ENCODE data around the gene GLIPR1. TPM values are rescaled to one million over a fixed set of nuclear protein-coding genes. Genes with fewer than 3 reads are reported as not detected.
A peak's percentile ranks its signal among the peaks of the same experiment; 100 is the strongest.

Gene GLIPR1
- total RNA-seq, 4 donors from 2014 or later = 1.8 to 6.7 (median 4.4) TPM

DNA sequence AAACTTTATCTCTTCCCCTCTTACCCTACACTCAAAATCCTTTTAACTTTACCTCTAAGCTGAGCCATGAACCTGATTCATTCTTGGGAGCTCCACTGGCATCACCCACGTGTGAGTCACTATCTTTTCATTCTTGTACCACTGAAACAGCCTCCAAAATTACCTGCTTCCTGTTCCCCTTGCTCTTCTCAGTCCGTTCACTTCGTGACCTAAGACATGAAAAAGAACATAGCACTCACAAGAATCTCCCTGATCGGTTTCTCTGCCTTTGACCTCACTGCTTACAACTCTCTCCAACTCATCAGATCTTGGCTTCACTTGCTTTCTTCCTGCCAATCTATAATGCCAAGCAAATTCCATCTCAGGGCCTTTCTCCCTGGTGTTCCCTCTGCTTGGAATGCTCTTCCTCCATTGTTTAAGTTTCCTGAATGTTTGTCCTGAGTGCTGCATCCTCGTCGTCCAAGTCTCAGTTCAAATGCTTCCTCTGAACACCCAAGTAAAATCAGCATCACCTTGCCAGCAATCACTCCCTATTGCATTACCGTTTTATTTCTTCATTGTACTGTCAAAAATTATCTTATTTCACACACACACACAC is 9.2 kb downstream of the GLIPR1 start:
- Histone ChIP-seq H3K36me3 (peaks cover 7% of the 10 kb centered on the region), H3K4me3 (no peak overlapping the region), H3K27ac (no peak overlapping the region), H3K9me3 (no peaks in the 10 kb centered on the region), H3K4me1 (peaks cover 3% of the 10 kb centered on the region), H3K27me3 (no peaks in the 10 kb centered on the region)
- 54% methylated on average over 7 of the region's 7 CpGs for WGBS
- no peak for TF ChIP-seq POLR2AphosphoS5 (IDR thresholded peaks at IDR 0.05)
- DNase-seq (ENCODE audit: low spot score in 2 of 2) = no peak

DNA sequence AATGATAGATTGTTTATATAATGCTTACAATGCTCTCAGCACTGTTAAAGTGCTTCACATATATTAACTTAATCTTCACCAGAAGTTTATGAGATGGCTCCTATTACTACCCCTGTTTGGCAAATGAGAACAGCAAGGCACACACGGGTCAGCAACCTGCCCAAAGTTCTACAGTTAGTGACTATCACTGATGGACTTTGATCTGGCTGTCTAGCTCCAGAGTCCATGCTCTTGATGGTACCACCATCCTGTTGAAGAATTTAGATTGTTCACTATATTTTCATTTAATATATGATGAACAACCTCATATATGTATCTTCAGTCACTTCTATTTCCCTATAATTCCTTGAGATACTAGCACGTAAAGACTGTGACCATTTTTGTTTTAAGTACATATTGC is 10.6 kb downstream of the GLIPR1 start:
- Histone ChIP-seq H3K27ac (no peak overlapping the region), H3K27me3 (no peaks in the 10 kb centered on the region), H3K4me1 (peaks cover 3% of the 10 kb centered on the region), H3K36me3 (peaks cover 13% of the 10 kb centered on the region), H3K4me3 (no peak overlapping the region), H3K9me3 (no peaks in the 10 kb centered on the region)
- TF ChIP-seq POLR2AphosphoS5 (IDR thresholded peaks at IDR 0.05) (no peak), CTCF (IDR thresholded peaks at IDR 0.05) (no peak)
- no peak for DNase-seq (ENCODE audit: low spot score in 2 of 2)
- 91% methylated on average over 2 of the region's 2 CpGs for whole genome bisulfite sequencing

DNA sequence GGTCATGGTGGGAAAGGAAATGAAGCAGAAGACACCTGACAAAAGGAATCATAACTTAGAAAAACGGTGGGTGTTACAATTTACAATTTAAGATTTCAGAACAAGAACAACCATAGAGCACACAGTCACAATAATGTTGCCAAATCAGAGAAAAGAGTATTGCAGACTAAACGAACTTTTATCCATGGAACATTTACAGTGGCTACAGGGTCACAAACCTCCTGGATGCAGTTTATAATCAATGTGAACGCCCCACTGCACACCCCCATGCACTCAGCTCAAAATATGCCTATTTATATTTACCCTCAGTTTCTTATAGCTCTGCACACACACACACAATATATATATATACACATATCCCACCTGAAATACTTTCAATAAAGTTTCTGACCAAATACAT is 22.9 kb downstream of the GLIPR1 start:
- WGBS = 79% methylated on average over 3 of the region's 3 CpGs
- no peak overlapping the region for H3K27ac ChIP-seq
- H3K9me3 ChIP-seq = no peaks in the 10 kb centered on the region
- peaks cover 65% of the 10 kb centered on the region for H3K36me3 ChIP-seq
- no peak overlapping the region for H3K4me3 ChIP-seq
- TF ChIP-seq EP300 (IDR thresholded peaks at IDR 0.05) (no peak), CTCF (IDR thresholded peaks at IDR 0.05) (no peak), POLR2AphosphoS5 (IDR thresholded peaks at IDR 0.05) (no peak), POLR2A (IDR thresholded peaks at IDR 0.05) (no peak)
- no peak for DNase-seq (ENCODE audit: low spot score in 2 of 2)
- no peaks in the 10 kb centered on the region for H3K27me3 ChIP-seq
- H3K4me1 ChIP-seq = peaks cover 4% of the 10 kb centered on the region

DNA sequence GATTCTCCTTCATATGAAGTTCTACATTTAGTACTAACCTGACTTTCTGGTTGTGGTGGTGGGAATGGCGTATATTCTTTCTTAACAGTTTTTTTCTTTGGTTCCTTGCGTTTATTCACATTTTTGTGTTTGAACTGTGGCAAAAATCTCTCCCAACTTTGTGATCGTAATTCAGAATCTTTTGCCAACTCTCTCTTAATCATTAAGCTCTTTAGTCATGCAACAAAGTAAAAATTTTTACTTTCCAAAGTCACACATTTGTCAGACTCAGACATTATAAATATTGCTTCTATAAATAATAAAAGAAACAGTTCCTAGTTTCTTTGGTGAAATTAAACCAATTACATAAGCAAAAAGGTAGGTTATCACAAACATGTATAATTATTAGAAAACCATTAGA is 23.3 kb downstream of the GLIPR1 start:
- no peak for DNase-seq (ENCODE audit: low spot score in 2 of 2)
- H3K4me3 ChIP-seq = no peak overlapping the region
- H3K4me1 ChIP-seq = peaks cover 6% of the 10 kb centered on the region
- peaks cover 61% of the 10 kb centered on the region for H3K36me3 ChIP-seq
- WGBS = 91% methylated on average over 3 of the region's 3 CpGs
- TF ChIP-seq EP300 (IDR thresholded peaks at IDR 0.05) (no peak), POLR2AphosphoS5 (IDR thresholded peaks at IDR 0.05) (no peak), CTCF (IDR thresholded peaks at IDR 0.05) (no peak), POLR2A (IDR thresholded peaks at IDR 0.05) (no peak)
- H3K9me3 ChIP-seq = no peaks in the 10 kb centered on the region
- H3K27me3 ChIP-seq = no peaks in the 10 kb centered on the region
- H3K27ac ChIP-seq = no peak overlapping the region

DNA sequence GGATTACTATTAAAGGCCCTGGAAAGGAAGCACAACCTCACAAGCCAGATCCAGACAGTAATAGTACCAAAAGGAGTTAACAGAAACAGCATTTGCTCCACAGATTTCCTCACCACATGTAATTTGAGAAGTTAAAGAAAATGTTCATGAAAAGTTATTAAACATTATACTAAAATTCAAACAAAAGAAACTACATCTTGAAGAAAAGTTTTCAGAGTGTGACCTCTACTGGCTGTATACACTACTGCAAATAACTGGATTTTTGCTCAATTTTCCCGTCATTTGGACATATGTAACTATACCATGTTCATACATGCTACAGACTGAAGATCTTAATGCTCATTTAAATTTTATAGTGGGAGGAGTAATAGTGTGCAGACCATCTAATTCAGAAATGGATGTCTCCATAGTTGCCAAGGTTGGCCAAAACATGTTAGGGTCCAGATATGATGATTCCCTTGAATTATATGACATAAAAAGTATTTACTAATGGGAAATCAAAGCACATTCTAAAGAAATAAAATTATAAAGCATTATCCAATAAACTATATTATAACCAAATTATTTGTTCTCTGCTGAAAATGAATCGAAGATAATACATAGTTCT is 25.3 kb downstream of the GLIPR1 start:
- TF ChIP-seq EP300 (IDR thresholded peaks at IDR 0.05) (no peak), POLR2AphosphoS5 (IDR thresholded peaks at IDR 0.05) (no peak), CTCF (IDR thresholded peaks at IDR 0.05) (peak; percentile 16 to 48), POLR2A (IDR thresholded peaks at IDR 0.05) (no peak)
- Histone ChIP-seq H3K4me1 (peaks cover 25% of the 10 kb centered on the region), H3K27me3 (no peaks in the 10 kb centered on the region), H3K9me3 (no peaks in the 10 kb centered on the region), H3K27ac (no peak overlapping the region), H3K36me3 (peaks cover 46% of the 10 kb centered on the region), H3K4me3 (no peak overlapping the region)
- DNase-seq (ENCODE audit: low spot score in 2 of 2) = no peak
- WGBS = 58% methylated on average over 2 of the region's 2 CpGs

Measured in suprapubic skin (tissue), 4 donors.